Stimulated activated naive B cell treated with anti-CD40 and anti-IgM and Interleukin-4, amounts not matched to agents 10 μg/mL and 1 μg/mL and 100 μg/mL, for 72 hours (primary cell): Measurements from ENCODE around the gene PYM1.

Experiments used
- ATAC-seq, 2 donors: fragments of 150-1000 bp; cut with Tn5 transposase; replicated peaks; 2 replicates each; pipeline ENCODE4 v1.10.0; 2021; ENCODE audit warnings: moderate library complexity in 1 of 2
- DNase-seq: peaks from one replicate; pipeline ENCODE4 v3.0.0; 2021
- H3K27ac Mint-ChIP-seq: one replicate; pipeline ENCODE4 v1.8.0; 2022; ENCODE audit warnings: mild to moderate bottlenecking, mixed read lengths
- H3K27me3 Mint-ChIP-seq, 2 donors: one replicate each; pipeline ENCODE4 v1.8.0; 2022; ENCODE audit warnings: mixed read lengths in 2 of 2
- H3K36me3 Mint-ChIP-seq, 2 donors: one replicate each; pipeline ENCODE4 v1.8.0; 2022; ENCODE audit warnings: mixed read lengths in 2 of 2, mild to moderate bottlenecking in 1 of 2
- H3K4me1 Mint-ChIP-seq, 2 donors: one replicate each; pipeline ENCODE4 v1.8.0; 2022; ENCODE audit warnings: mixed read lengths in 2 of 2, mild to moderate bottlenecking in 1 of 2
- H3K4me3 Mint-ChIP-seq, 2 donors: one replicate each; pipeline ENCODE4 v1.8.0; 2022; ENCODE audit warnings: mild to moderate bottlenecking in 2 of 2, mixed read lengths in 2 of 2, moderate library complexity in 1 of 2
- H3K9me3 Mint-ChIP-seq, 2 donors: one replicate each; pipeline ENCODE4 v1.8.0; 2022; ENCODE audit warnings: mixed read lengths in 2 of 2, mild to moderate bottlenecking in 1 of 2

PYM1 gene

GRCh38 chr12:55927588-55928502 lies at the start of gene PYM1:
Gene PYM1 (minus strand): TSS chr12:55927894. CDS start chr12:55927761, 133 bp downstream.
- peaks cover 44 to 62% of the 10 kb centered on the region in 2 donors for H3K4me1 Mint-ChIP-seq
- H3K27me3 Mint-ChIP-seq: no peaks in the 10 kb centered on the region
- H3K4me3 Mint-ChIP-seq: peak within 1 kb of the TSS; percentile 98 to 99
- peaks cover 18 to 34% of the 10 kb centered on the region in 2 donors for H3K36me3 Mint-ChIP-seq
- H3K27ac Mint-ChIP-seq: peak within 1 kb of the TSS; percentile 99
- ATAC-seq (peak; percentile 68 to 70), DNase-seq (peak; percentile 80)
- no peaks in the 10 kb centered on the region for H3K9me3 Mint-ChIP-seq

GRCh38 chr12:55974308-55974730 lies 46.6 kb upstream of the PYM1 start:
- Mint-ChIP-seq H3K27ac (no peak overlapping the region), H3K27me3 (no peaks in the 10 kb centered on the region), H3K36me3 (peaks cover 16 to 32% of the 10 kb centered on the region in 2 donors), H3K4me1 (peaks cover 23 to 31% of the 10 kb centered on the region in 2 donors), H3K9me3 (no peaks in the 10 kb centered on the region), H3K4me3 (no peak overlapping the region)
- ATAC-seq (peak; percentile 36 to 38), DNase-seq (no peak)

DNA sequence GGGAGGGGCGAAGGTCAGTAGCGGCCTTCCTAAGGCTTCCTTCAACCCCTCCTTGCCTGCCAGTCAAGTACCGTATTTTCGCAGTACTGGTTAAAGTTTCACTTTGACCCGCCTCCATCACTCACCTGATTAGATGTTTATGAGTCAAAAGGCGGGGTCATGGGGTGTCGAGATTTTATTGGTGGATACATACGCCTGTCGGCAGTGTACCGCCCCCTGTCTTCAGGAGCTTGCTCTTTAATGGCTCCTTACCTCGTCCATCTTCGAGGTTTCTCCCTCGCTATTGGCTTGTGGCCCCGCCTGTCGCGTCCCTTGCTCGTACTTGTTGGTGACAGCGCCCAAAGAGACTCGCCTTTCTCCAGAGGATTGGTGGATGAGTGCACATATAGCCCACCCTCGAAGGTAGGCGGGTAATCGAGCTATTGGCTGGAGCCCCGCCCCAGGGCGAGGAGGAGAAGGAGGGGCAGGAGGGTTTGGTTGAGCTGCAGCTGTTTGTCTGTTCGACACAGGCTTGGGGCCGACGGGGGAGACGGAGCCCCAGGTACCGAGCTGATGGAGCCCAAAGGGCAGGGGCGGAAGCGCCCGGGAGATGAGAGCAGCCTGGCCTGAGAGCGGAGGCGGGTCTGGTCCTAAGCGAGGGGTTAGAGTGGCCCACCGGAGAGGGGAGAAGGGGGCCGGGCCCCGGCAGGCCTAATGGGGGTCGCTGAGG lies 46.1 kb upstream of the PYM1 start, which contains the start of gene RAB5B:
Gene RAB5B, plus strand, starts transcription at position 480 of the 709 bp plus-strand sequence. CDS start 12,883 bp downstream, outside the sequence.
- peak; percentile 90 to 91 for ATAC-seq
- Mint-ChIP-seq H3K4me3 (no peak within 1 kb of the TSS), H3K27ac (no peak within 1 kb of the TSS), H3K4me1 (peaks cover 21 to 31% of the 10 kb centered on the region in 2 donors), H3K27me3 (no peaks in the 10 kb centered on the region), H3K36me3 (peaks cover 14 to 28% of the 10 kb centered on the region in 2 donors), H3K9me3 (no peaks in the 10 kb centered on the region)
- peak; percentile 99 for DNase-seq

GRCh38 chr12:55972911-55973598 lies 45.4 kb upstream of the PYM1 start:
- Mint-ChIP-seq H3K27me3 (no peaks in the 10 kb centered on the region), H3K9me3 (no peaks in the 10 kb centered on the region), H3K4me3 (no peak overlapping the region), H3K36me3 (peaks cover 13 to 26% of the 10 kb centered on the region in 2 donors), H3K4me1 (peaks cover 23 to 28% of the 10 kb centered on the region in 2 donors), H3K27ac (no peak overlapping the region)
- ATAC-seq (no peak), DNase-seq (no peak)

- Mint-ChIP-seq H3K4me1 (peaks cover 25 to 30% of the 10 kb centered on the region in 2 donors), H3K9me3 (no peaks in the 10 kb centered on the region), H3K36me3 (peaks cover 14 to 26% of the 10 kb centered on the region in 2 donors), H3K27me3 (no peaks in the 10 kb centered on the region), H3K4me3 (peak overlapping the region in 1 of 2 donors; percentile 40), H3K27ac (no peak overlapping the region)
- DNase-seq (no peak), ATAC-seq (no peak)
Observed at GRCh38 chr12:55972456-55972855, 44.8 kb upstream of the PYM1 start.

- DNase-seq: no peak
- peak overlapping the region in 1 of 2 donors; percentile 40 for H3K4me3 Mint-ChIP-seq
- no peaks in the 10 kb centered on the region for H3K9me3 Mint-ChIP-seq
- H3K36me3 Mint-ChIP-seq: peaks cover 14 to 26% of the 10 kb centered on the region in 2 donors
- peaks cover 28 to 31% of the 10 kb centered on the region in 2 donors for H3K4me1 Mint-ChIP-seq
- no peak for ATAC-seq
- no peaks in the 10 kb centered on the region for H3K27me3 Mint-ChIP-seq
- H3K27ac Mint-ChIP-seq: no peak overlapping the region
Observed at GRCh38 chr12:55972042-55972441, 44.3 kb upstream of the PYM1 start.

GRCh38 chr12:55970775-55971174 lies 43.1 kb upstream of the PYM1 start:
- Mint-ChIP-seq H3K4me3 (peak overlapping the region in 1 of 2 donors; percentile 46), H3K4me1 (peaks cover 24 to 35% of the 10 kb centered on the region in 2 donors), H3K27me3 (no peaks in the 10 kb centered on the region), H3K36me3 (peaks cover 14 to 25% of the 10 kb centered on the region in 2 donors), H3K9me3 (no peaks in the 10 kb centered on the region), H3K27ac (peak overlapping the region; percentile 37)
- ATAC-seq (no peak), DNase-seq (peak; percentile 28)

- Mint-ChIP-seq H3K36me3 (peaks cover 14 to 25% of the 10 kb centered on the region in 2 donors), H3K27ac (no peak overlapping the region), H3K4me1 (peaks cover 29 to 38% of the 10 kb centered on the region in 2 donors), H3K9me3 (no peaks in the 10 kb centered on the region), H3K4me3 (no peak overlapping the region), H3K27me3 (no peaks in the 10 kb centered on the region)
- no peak for DNase-seq
- ATAC-seq: no peak
Observed at GRCh38 chr12:55969356-55969755, 41.7 kb upstream of the PYM1 start.

DNA sequence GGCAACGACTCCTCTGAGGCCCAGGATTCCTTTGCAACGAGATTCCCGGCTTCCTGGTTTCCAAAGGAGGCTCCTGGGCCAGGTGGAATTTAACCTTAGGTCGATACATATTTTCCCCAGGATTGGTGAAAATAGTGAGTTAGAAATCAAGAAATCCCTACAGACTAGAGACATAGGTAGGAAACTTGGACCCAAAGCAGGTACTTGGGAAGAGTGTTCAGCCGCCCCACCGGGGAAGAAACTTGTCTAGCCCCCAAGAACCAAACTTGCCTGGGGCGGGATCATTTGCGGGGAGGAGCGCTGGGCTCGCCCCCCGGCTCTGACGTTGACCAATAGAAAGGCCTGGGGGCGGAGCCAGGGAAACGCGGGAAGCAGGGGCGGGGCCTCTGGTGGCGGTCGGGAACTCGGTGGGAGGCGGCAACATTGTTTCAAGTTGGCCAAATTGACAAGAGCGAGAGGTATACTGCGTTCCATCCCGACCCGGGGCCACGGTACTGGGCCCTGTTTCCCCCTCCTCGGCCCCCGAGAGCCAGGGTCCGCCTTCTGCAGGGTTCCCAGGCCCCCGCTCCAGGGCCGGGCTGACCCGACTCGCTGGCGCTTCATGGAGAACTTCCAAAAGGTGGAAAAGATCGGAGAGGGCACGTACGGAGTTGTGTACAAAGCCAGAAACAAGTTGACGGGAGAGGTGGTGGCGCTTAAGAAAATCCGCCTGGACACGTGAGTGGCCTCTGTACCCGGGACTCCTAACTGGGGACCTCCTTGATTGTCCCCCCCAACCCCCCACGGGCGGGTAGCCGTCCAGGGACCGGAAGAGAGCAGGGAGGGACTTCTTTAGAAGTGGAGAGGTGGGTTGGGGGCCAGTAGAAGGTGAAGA lies 39.0 kb upstream of the PYM1 start, which contains the start of gene CDK2:
Gene CDK2, plus strand, starts transcription at position 423 of the 874 bp plus-strand sequence. Its CDS starts 179 bp downstream, at position 602.
- ATAC-seq (peak; percentile 89 to 93), DNase-seq (peak; percentile 83)
- no peaks in the 10 kb centered on the region for H3K9me3 Mint-ChIP-seq
- H3K4me3 Mint-ChIP-seq: peak within 1 kb of the TSS; percentile 94 to 97
- peak within 1 kb of the TSS; percentile 96 for H3K27ac Mint-ChIP-seq
- H3K4me1 Mint-ChIP-seq: peaks cover 27 to 38% of the 10 kb centered on the region in 2 donors
- no peaks in the 10 kb centered on the region for H3K27me3 Mint-ChIP-seq
- peaks cover 14 to 25% of the 10 kb centered on the region in 2 donors for H3K36me3 Mint-ChIP-seq

- H3K4me1 Mint-ChIP-seq: peaks cover 23 to 35% of the 10 kb centered on the region in 2 donors
- peak within 1 kb of the TSS; percentile 96 for H3K27ac Mint-ChIP-seq
- no peaks in the 10 kb centered on the region for H3K9me3 Mint-ChIP-seq
- H3K36me3 Mint-ChIP-seq: peaks cover 9 to 18% of the 10 kb centered on the region in 2 donors
- peak within 1 kb of the TSS; percentile 94 to 97 for H3K4me3 Mint-ChIP-seq
- DNase-seq: no peak
- no peaks in the 10 kb centered on the region for H3K27me3 Mint-ChIP-seq
- ATAC-seq: peak; percentile 10 to 28
Observed at GRCh38 chr12:55965941-55966407, 38.3 kb upstream of the PYM1 start, which contains the start of gene PMEL. Gene PMEL (minus strand): TSS chr12:55966042. CDS start chr12:55966011, 31 bp downstream.

GRCh38 chr12:55965240-55965639 lies 37.5 kb upstream of the PYM1 start:
- peaks cover 19 to 28% of the 10 kb centered on the region in 2 donors for H3K4me1 Mint-ChIP-seq
- no peak for ATAC-seq
- DNase-seq: no peak
- H3K4me3 Mint-ChIP-seq: no peak overlapping the region
- no peaks in the 10 kb centered on the region for H3K9me3 Mint-ChIP-seq
- peaks cover 8 to 12% of the 10 kb centered on the region in 2 donors for H3K36me3 Mint-ChIP-seq
- H3K27ac Mint-ChIP-seq: peak overlapping the region; percentile 3
- H3K27me3 Mint-ChIP-seq: no peaks in the 10 kb centered on the region

DNA sequence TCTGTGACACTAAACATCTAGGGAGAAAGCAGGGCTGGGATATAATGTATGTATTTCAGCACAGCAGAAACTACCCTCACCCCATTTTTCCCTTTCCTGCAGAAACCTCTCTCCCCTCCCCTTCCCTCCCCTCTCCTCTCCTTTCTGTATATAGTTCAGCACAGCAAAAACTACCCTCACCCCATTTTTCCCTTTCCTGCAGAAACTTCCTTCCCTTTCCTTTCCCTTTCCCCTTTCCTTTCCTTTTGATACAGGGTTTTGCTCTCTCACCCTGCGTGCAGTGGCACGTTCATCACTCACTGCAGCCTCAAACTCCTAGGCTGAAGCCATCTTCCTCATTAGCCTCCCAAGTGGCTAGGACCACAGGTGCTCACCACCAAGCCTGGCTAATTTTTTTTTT lies 36.1 kb upstream of the PYM1 start:
- ATAC-seq (no peak), DNase-seq (no peak)
- peaks cover 6 to 12% of the 10 kb centered on the region in 2 donors for H3K36me3 Mint-ChIP-seq
- H3K4me1 Mint-ChIP-seq: peaks cover 19 to 28% of the 10 kb centered on the region in 2 donors
- no peaks in the 10 kb centered on the region for H3K27me3 Mint-ChIP-seq
- H3K4me3 Mint-ChIP-seq: no peak overlapping the region
- no peak overlapping the region for H3K27ac Mint-ChIP-seq
- H3K9me3 Mint-ChIP-seq: no peaks in the 10 kb centered on the region
